ENCODE results near the gene PRPF4. TPM values are rescaled to one million over a fixed set of nuclear protein-coding genes. Genes with fewer than 3 reads are reported as not detected.

Gene PRPF4
- total RNA-seq, 2 experiments from 2014 or later, result 27.4 to 39.9 TPM

- Histone ChIP-seq H3K9me3 (ENCODE audit: low read length) (no peaks in the 10 kb centered on the region), H3K27ac (ENCODE audit: low read depth, low read length, poor library complexity, severe bottlenecking) (no peak overlapping the region), H3K4me3 (ENCODE audit: low read depth, low read length, poor library complexity, severe bottlenecking) (no peak overlapping the region), H3K79me2 (ENCODE audit: insufficient read depth, low read depth, low read length) (no peaks in the 10 kb centered on the region), H3K9me2 (ENCODE audit: insufficient read depth, low read length) (no peaks in the 10 kb centered on the region), H3K4me1 (ENCODE audit: insufficient read depth, low read length, poor library complexity, severe bottlenecking) (peaks cover 7% of the 10 kb centered on the region), H2AFZ (ENCODE audit: low read length) (no peak overlapping the region), H3K4me2 (ENCODE audit: low read length) (no peak overlapping the region), H4K20me1 (ENCODE audit: insufficient read depth, low read length) (no peaks in the 10 kb centered on the region), H3K36me3 (ENCODE audit: insufficient read depth, low read length) (no peaks in the 10 kb centered on the region)
- no peak for DNase-seq (ENCODE audit: low spot score)
- POLR2A ChIA-PET, result interaction anchor here (0.6 to 1.7 kb wide), 5 partner anchors 12 to 1438 kb away, joined by 3 to 4 read pairs (median 4); no protein-coding TSS in a partner anchor
- intact Hi-C loops (cut with micrococcal nuclease; ENCODE audit: unreplicated experiment), result no loop called here
- no peak for TF ChIP-seq EZH2phosphoT487 (IDR thresholded peaks at IDR 0.05; ENCODE audit: borderline replicate concordance, low read depth, low read length)
- no peak for TF ChIP-seq CTCF (conservative IDR thresholded peaks at IDR 0.05; ENCODE audit: low read length)
- CTCF ChIA-PET (ENCODE audit: unreplicated experiment), result no interaction called here
- no TSS peak for BruUV-seq (replicated peaks)
These were observed 34.3 kb upstream of the PRPF4 start for GRCh38 chr9:113241161-113241560.

GRCh38 chr9:113244556-113244955 lies 30.9 kb upstream of the PRPF4 start:
- Histone ChIP-seq H3K79me2 (ENCODE audit: insufficient read depth, low read depth, low read length) (no peaks in the 10 kb centered on the region), H3K4me1 (ENCODE audit: insufficient read depth, low read length, poor library complexity, severe bottlenecking) (peaks cover 19% of the 10 kb centered on the region), H3K4me3 (ENCODE audit: low read depth, low read length, poor library complexity, severe bottlenecking) (no peak overlapping the region), H3K36me3 (ENCODE audit: insufficient read depth, low read length) (no peaks in the 10 kb centered on the region), H4K20me1 (ENCODE audit: insufficient read depth, low read length) (no peaks in the 10 kb centered on the region), H3K4me2 (ENCODE audit: low read length) (no peak overlapping the region), H2AFZ (ENCODE audit: low read length) (no peak overlapping the region), H3K9me3 (ENCODE audit: low read length) (no peaks in the 10 kb centered on the region), H3K27ac (ENCODE audit: low read depth, low read length, poor library complexity, severe bottlenecking) (no peak overlapping the region), H3K9me2 (ENCODE audit: insufficient read depth, low read length) (no peaks in the 10 kb centered on the region)
- DNase-seq (ENCODE audit: low spot score), result no peak
- intact Hi-C loops (cut with micrococcal nuclease; ENCODE audit: unreplicated experiment), result no loop called here
- no TSS peak for BruUV-seq (replicated peaks)
- CTCF ChIA-PET (ENCODE audit: unreplicated experiment), result no interaction called here
- TF ChIP-seq EZH2phosphoT487 (IDR thresholded peaks at IDR 0.05; ENCODE audit: borderline replicate concordance, low read depth, low read length), result no peak
- TF ChIP-seq CTCF (conservative IDR thresholded peaks at IDR 0.05; ENCODE audit: low read length), result no peak
- POLR2A ChIA-PET, result interaction anchor here (1.2 to 2.1 kb wide), 2 partner anchors 10 to 12 kb away, joined by 4 to 7 read pairs; no protein-coding TSS in a partner anchor

GRCh38 chr9:113245894-113246293 lies 29.6 kb upstream of the PRPF4 start:
- ChIA-PET POLR2A (interaction anchor here (1.0 kb wide), 1 partner anchor 9 kb away, joined by 3 read pairs; no protein-coding TSS in a partner anchor), CTCF (ENCODE audit: unreplicated experiment) (interaction anchor here (0.5 kb wide), 1 partner anchor 155 kb away, joined by 3 read pairs; the partner anchor contains the start of gene ALAD)
- Histone ChIP-seq H3K36me3 (ENCODE audit: insufficient read depth, low read length) (no peaks in the 10 kb centered on the region), H3K9me3 (ENCODE audit: low read length) (no peaks in the 10 kb centered on the region), H4K20me1 (ENCODE audit: insufficient read depth, low read length) (no peaks in the 10 kb centered on the region), H3K4me1 (ENCODE audit: insufficient read depth, low read length, poor library complexity, severe bottlenecking) (peaks cover 19% of the 10 kb centered on the region), H3K27ac (ENCODE audit: low read depth, low read length, poor library complexity, severe bottlenecking) (no peak overlapping the region), H2AFZ (ENCODE audit: low read length) (no peak overlapping the region), H3K9me2 (ENCODE audit: insufficient read depth, low read length) (no peaks in the 10 kb centered on the region), H3K4me2 (ENCODE audit: low read length) (no peak overlapping the region), H3K4me3 (ENCODE audit: low read depth, low read length, poor library complexity, severe bottlenecking) (no peak overlapping the region), H3K79me2 (ENCODE audit: insufficient read depth, low read depth, low read length) (no peaks in the 10 kb centered on the region)
- TF ChIP-seq CTCF (conservative IDR thresholded peaks at IDR 0.05; ENCODE audit: low read length) (no peak), EZH2phosphoT487 (IDR thresholded peaks at IDR 0.05; ENCODE audit: borderline replicate concordance, low read depth, low read length) (no peak)
- intact Hi-C loops (cut with micrococcal nuclease; ENCODE audit: unreplicated experiment), result no loop called here
- BruUV-seq (replicated peaks), result no TSS peak
- no peak for DNase-seq (ENCODE audit: low spot score)

Measured in OCI-LY7 (cell line).